NT2/D1 (cell line): ENCODE data around the gene ZNF396.

Source experiments
- YY1 ChIP-seq: IDR thresholded peaks from 2 replicates; pipeline ENCODE4 v1.6.1; 2011; ENCODE audit not compliant: insufficient read length, insufficient read depth
- ZNF274 ChIP-seq: IDR thresholded peaks from 2 replicates; pipeline ENCODE4 v1.6.1; 2011; ENCODE audit warnings: mild to moderate bottlenecking, low read depth, low read length

DNA sequence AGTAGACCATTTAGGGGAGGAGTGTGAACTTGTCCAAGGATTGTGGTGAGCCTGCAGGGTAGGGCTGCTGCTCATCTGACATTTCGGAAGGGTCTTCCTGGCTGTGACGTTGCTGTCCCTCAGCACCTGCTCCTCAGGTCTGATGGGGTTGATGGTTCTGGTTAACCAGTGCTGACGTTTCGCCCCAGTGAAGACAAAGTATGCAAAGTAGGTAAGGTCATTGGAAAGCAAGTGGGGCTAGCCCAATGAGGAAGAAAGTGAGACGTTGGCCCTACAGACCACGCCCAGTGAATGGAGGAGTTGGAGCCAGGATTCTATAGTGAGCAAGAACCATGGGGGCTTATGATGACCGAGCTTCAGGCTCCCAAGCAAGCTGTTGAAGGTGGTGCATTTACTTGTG lies 33.4 kb upstream of the ZNF396 start:
- TF ChIP-seq ZNF274 (no peak), YY1 (no peak)
